PC-3 (cell line): ENCODE measurements around the gene PPP1R14C.

Experiments
- EZH2 ChIP-seq: fragments of 300-600 bp; sonication (generic); IDR thresholded peaks from one replicate; pipeline ENCODE4 v1.6.1; 2017; ENCODE audit warnings: antibody characterized with exemption, mild to moderate bottlenecking, low read length; ENCODE audit not compliant: unreplicated experiment
- TF ChIP-seq, protein P1 (sequence below): fragments of 300-600 bp; sonication (generic); conservative IDR thresholded peaks from 2 replicates; pipeline ENCODE4 v1.5.1; 2017; ENCODE audit warnings: antibody characterized with exemption, low read depth, mild to moderate bottlenecking, low read length

DNA sequence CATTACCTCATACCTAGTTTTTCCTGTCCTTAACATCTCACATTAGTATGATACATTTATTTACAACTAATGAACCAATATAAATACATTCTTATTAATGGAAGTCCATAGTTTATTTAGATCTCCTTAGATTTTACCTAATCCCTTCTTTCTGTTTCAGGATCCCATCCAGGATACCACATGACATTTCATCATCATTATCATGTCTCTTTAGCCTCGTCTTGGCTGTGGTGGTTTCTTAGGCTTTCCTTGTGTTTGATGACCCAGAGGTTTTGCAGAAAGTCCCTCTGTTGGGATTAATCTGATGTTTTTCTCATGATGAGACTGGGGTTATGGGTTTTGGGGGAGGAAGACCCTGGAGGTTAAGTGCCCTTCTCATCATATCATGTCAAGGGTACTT lies 136.7 kb downstream of the PPP1R14C start:
- TF ChIP-seq EZH2, result no peak
- TF ChIP-seq, protein P1, sequence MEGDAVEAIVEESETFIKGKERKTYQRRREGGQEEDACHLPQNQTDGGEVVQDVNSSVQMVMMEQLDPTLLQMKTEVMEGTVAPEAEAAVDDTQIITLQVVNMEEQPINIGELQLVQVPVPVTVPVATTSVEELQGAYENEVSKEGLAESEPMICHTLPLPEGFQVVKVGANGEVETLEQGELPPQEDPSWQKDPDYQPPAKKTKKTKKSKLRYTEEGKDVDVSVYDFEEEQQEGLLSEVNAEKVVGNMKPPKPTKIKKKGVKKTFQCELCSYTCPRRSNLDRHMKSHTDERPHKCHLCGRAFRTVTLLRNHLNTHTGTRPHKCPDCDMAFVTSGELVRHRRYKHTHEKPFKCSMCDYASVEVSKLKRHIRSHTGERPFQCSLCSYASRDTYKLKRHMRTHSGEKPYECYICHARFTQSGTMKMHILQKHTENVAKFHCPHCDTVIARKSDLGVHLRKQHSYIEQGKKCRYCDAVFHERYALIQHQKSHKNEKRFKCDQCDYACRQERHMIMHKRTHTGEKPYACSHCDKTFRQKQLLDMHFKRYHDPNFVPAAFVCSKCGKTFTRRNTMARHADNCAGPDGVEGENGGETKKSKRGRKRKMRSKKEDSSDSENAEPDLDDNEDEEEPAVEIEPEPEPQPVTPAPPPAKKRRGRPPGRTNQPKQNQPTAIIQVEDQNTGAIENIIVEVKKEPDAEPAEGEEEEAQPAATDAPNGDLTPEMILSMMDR, result no peak
